ENCODE data around the gene C2CD2.

The C2CD2 gene

DNA sequence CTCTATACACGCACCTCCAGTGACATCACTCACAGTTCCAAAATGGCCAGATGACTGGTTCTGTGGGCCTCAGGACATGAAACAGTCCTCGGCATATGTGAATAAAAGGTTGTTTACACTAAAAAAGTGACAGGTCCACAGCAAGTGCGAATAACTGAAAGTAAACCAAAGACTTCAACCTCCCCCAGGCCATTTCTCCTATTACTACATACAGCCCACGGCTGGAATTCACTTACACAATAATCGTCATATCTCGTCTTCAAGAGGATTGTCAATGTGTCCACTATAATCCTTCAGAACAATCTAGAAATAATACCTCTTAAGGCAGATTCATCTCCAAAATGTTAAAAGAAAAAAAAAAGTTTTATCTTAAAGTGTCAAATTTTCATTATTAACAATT, 72.8 kb downstream of the C2CD2 start:
- no peak for DNase-seq

DNA sequence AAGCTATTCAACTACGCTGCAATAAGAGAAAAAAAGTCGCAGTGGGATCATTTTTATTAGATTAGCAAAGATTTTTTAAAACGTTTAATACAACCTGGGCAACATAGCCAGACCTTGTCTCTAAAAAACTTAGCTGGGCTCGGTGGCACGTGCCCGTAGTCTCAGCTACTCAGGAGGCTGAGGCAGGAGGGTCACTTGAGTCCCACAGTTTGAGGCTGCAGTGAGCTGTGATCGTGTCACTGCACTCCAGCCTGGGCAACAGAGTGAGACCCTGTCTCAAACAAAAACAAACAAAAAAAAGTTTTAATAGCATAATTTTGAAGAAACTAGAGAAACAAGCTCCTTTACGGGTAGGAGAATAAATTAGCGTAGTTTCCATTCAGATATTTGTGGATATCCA, 73.7 kb downstream of the C2CD2 start:
- no peak for DNase-seq

DNA sequence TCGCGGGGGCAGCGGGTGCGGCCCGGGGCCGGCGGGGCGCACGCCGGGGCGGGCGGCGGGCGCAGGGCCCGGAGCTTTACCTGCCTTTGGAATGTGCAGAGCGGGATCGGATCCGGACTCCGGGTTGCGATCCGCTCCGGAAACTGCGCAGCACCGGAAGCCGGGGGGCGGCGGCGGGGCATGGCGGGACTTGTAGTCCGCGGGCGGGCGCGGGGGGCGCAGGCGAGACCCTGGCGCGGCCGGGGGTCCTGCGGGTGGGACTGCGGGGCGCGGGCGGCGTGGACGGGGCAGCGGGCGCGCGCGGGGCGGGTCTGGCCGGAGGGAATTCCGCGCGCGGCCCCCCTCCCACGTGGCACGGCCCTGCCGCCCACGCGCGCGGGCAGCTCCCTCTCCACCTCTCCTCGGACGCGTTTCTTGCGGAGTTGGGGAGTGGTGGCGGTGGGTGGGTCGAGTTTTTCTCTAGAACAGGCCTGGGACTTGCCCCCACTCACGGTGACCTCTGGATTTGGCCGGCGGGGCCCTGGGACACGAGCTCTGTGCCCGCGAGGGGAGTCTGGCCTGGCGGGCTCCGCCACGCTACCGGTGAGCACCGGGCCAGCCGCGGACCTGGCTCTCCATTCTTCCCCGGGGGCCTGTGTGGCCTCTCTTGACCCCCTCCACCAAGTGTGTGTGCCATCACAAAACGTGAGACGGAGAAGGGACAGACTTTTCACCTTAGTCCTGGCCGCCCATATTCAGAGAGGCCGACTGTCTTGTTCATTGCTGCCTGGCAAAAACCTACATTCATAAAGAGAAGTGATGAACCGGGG, 74.4 kb downstream of the C2CD2 start, which contains the start of gene PRDM15:
TSS of gene PRDM15 (minus strand) at position 155 of the 809 bp plus-strand sequence. CDS start 18,981 bp downstream, outside the sequence.
- peak; percentile 73 for DNase-seq

DNA sequence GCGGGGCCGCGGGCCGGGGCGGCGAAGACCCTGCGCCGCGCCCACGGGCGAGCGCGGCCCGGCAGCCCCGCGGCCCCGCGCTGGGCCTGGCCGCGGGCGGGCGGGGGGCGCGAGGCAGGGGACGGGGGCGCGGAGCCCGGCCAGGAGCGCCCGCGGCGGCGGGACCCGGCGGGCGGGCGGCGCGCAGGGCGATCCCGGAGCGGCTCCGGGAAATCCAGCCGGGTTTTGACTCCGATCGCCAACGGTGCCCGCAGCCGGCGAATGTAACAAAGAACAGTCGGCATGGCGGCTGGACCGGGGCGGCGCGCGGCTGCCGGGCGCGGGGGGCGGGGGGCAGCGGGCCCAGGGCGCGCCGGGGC, 75.0 kb downstream of the C2CD2 start:
- DNase-seq: peak; percentile 73

DNA sequence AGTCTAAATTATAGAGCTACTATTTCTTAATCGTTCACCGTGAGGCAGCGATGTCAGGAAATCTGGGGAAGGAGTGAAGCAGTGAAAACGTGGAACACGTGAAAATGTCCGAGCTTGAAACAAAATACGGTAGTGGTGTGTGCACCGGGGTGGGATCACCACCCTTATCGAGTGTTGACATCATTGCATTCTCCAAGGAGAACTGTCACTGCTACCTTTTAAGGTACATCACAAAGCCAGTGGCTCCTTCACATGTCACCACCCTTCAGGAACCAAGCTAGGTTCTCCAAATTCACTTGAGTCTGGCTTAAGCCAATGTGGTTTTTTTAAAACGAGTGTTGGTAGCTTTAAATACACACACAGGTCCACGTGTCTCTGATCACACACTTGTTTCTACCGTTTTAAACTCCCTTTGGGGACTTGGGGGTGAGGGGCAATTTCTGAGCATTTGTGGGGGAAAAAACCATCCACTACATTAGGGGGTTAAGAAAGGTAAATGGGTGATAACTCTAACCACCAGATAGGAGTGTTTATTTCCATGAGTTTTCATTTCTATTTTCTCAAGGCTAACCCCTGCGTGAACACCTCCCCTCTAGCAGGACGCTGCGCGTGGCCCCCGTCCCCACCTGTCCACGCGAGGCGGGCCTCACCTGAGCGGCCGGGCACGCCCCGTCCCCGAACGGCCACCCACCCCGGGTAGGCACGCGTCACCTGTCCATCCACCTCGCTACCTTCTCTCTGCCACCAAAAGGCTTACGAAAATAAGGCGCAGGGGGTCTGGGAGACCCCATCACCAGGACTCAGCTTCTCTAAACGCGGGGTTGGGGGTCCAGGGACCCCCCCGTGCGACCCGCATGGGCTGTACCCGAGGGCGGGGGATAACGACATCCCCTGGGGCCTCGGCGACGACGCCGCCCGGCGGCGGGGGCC, 75.7 kb downstream of the C2CD2 start:
- DNase-seq: peak; percentile 24

DNA sequence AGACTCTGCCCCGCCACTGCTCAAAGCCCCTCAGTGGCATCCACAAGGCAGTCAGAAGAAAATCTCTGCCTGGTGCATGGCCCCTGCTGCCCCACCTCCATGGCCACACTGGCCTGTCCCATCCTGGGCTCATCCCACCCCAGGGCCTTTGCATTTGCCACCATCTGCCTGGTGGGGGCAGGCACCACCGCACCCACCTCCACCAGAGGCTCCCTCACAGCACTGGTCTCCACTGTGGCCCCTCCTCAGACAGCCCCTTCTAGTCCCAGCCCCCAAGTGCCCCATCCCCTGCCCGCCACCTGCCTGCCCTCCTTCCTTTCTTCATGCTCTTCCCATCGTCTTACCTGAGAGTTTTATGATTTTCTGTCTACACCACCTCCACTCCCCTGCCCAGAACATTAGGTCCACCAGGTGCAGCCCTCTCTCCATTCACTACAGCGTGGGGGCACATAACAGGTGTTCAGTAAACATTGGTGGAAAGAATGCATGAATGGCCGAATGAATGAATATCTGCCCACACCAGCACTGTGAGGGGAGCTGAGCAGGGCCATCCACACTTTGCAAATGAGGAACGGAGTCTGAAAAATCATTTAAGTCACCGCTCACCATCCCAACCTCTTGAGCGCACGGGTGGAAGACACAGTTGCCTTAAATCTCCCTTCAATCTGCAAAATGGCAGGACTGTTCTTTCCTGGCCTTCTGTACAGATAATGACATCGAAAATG, 76.7 kb downstream of the C2CD2 start:
- DNase-seq: no peak

DNA sequence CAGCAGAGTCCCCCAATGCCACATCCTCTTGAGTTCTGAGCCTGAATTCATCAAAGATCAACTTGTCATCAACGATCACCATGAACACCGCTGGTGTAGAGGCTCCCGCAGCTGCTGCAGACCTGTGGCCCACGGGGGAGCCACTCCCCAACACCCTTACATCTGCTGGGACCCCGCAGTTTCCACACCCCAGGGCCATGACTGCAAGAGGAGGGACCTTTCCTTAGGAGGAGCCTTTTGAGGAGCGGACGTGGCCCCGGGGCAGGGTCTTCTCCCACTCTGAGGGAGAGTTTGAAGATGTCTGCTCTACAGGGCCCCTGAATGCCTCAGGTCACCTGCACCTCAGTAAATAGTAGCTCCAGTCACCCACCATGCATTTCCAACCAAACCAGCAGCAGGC, 77.4 kb downstream of the C2CD2 start:
- DNase-seq: no peak

DNA sequence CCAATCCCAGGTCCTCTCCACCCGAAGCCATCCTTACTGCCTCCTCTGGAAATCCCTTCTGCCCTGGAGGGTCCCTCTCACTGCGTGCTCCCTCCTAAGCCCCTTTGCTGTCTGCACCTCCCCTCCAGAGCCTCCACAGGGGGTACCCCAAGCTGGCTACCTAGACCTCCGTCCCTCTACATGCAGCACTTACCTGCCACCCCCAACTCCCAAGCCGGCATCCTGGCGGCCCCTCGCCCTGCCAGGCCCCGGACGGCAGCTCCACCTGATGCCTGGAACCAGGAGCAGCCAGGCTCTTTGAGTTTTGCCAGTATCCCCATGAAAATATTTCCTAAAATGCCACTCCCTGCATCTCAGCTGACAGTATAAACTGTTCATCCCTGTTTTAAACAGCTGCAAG, 78.7 kb downstream of the C2CD2 start:
- DNase-seq: no peak

DNA sequence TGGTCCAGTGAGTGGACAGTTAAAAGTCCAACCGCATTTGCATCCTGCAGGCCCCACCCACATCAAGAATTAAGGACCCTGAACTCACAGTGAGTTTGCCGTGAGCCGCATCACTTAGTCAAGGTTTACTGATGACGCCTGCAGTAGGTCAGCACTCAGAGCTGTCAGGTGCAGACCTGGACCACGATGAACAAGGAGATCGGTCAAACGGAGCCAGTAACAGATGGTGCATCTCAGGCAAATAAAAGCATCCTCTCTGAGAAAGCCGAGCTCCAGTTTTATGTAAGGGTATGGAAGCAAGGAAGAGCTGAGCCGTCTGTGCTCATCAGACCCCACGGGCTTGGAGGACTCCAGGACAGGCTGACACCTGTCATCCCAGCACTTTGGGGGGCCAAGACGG, 79.2 kb downstream of the C2CD2 start:
- DNase-seq: no peak

DNA sequence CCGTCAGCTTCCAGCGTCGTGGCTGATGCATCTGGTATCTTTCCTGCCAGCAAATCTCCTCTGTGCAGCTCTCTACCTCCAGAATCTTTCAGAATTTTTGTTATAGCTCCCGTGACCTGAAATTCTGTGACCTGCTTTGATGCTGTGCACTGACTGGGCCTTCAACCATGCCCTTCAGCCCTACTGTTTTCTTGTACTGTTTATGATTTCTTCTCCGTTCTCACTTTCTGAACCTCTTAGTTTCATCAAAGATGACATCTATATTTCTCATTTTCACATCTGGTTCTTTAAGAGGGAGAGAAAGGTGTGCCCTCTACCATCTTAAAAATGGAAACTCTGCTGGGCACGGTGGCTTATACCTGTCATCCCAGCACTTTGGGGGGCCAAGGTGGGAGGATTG, 80.4 kb downstream of the C2CD2 start:
- DNase-seq: no peak

DNA sequence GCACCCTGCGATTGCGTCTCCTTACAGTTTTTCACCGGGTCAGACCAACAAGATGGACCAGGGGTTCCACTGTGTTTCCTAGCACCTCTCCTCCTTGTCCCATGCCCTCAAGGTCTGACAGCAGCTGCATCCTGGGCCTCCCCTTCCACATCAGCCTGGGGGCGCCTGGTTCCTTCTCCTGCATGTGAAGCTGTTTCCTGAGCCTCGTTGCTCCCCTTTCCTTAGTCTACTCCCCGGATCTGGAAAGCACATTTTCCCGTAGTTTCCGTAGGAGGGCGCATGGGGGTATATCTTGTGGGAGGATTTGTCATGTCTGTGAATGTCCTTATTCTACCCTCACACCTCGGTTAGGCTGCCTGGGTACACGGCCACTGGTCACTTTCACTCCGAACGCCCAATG, 80.8 kb downstream of the C2CD2 start:
- no peak for DNase-seq

DNA sequence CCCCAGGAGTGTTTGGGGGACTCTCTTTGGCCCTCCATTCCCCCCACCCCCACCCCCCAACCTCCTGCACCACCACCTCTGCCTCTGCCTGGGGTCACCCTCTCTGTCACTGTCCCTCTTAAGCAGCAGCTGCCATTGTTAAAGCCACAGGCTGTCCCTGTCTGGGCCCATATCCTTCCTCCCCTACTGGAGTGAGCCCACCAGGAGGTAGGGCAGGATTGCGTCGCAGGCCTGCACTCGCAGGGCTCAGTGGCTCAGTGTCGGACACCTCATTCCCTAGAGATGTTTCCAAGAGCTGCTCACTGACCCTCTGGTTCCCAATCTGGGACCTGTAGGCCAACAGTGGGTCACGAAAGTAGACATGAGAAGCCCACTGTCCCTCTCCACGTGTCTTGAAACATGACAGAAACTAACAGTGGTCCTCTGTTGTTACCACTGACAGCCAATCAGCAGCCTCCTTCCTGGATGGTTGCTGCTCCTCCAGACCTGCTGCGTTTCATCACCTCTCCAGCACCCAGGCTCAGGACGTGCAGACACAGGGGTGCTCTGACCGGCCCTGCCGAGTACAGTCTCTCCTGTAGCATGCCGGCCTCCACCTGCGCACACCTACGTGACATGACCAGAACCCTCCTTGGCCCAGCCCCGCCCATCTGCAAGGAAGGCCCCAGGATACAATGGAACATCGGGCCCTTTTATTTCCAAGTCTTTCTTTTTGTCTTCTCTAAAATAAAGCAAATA, 82.4 kb downstream of the C2CD2 start:
- DNase-seq: no peak

DNA sequence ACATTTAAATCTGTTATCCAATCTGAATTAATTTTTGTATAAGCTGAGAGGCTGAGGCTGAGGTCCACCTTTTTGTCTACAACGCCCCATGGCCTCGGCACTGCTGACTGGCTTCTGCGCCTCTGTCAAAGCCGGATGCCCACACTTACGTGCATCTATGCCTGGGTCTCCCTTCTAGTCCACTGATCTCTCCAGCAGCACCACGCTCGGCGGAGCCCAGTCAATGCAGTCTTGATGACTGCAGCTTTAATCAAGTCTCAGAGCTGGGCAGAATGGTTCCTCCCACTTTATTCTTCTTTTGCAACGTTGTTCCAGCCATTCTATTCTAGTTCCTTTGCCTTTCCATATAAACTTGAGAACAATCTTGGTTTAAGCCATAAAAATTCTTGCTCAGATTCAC, 84.0 kb downstream of the C2CD2 start:
- no peak for DNase-seq

DNA sequence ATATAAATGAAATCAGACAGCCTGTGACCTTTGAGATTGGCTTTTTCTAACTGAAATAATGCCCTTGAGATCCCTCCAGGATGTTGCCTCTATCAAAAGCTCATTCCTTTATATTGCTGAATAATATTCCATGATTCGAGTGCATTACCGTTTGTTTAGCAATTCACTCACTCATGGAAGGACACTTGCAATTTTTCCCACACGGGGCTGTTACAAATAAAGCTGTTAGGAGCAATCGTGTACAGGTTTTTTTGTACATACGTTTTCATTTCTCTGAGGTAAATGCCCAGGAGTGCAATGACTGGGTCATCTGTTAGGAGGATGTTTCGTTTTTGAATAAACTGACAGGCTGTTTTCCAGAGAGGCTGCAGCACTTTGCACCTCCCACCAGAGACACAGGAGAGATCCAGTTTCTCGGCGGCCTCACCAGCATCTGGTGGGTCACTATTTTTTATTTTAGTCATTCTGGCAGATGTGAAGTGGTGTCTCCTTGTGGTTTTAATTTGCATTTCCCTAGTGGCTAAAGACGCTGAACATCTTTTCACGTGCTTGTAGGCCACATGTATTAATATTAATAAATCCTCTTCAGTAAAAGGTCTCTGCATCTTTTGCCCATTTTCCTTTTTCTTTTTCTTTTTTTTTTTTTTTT, 85.6 kb downstream of the C2CD2 start:
- DNase-seq: no peak

DNA sequence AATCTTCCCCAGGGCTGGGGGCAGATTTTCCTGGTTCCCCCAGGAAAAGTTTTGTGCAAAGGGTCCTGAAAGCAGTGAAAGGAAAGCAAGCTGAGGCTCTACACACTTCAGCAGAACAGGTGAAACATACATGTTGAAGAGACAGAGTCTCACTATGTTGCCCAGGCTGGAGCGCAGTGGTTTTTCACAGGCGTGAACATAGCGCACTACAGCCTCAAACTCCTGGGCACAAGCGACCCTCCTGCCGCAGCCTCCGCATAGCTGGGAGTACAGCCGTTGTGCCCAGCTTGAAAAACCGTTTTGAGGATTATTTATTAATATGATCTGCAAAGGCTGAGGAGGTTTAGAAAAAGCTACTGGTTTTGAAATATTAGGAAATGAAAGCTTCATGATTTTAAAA, 86.5 kb downstream of the C2CD2 start:
- DNase-seq: no peak

DNA sequence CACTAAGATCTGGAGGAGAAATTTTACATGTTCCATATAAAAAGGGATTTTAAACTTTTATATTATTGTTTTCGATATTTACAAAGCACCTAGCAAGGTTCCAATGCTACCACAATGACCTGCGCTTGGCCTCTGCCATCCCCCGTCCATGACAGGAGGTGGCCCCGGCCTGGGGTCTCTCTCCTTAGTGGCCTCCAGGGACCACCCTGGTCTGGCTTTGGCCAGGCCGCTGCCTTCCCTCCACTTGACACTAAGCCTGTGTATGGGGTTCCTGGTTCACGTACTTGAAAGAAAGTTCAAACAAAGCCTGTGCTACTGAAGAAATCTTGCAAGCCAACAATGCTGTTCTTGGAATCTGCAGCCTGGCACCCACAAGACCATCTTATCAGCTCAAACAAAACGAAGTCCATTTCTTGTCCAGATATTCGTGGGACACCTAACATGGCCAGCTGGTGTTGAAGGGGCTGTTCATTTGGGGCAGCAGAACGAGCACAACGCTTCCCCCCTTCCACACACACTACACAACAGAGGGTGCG, 87.5 kb downstream of the C2CD2 start:
- no peak for DNase-seq

DNA sequence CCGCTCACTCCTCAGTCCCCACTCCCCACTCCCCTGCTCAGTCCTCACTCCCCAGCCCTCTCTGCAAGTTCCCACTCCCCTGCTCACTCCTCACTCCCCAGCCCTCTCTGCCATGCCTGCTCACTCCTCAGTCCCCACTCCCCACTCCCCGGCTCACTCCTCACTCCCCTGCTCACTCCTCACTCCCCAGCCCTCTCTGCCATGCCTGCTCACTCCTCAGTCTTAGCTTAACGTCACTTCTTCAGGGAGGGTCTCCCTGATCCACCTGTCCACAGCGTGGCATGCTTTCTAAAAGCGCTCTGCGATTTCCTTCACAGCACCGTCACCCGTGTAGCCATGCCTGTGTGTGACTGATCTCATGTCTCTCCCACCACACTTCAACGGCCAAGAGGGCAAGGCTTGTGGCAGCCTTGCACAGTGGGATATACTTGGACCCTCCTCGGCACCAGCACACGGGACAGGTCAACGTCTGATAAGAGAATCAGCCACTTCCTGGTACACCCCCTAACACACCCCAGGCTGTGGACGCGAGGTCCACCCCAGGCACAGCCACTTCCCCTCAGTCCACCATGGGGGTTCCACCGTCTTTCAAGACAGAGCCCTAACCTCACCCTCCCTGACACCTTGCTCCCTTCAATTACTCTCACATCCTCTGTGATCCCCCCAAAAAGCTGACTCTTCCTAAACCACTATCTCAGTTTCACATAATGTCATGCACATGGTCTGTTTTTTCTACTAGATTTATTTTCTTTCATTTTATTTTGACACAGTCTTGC, 88.6 kb downstream of the C2CD2 start:
- DNase-seq: no peak

DNA sequence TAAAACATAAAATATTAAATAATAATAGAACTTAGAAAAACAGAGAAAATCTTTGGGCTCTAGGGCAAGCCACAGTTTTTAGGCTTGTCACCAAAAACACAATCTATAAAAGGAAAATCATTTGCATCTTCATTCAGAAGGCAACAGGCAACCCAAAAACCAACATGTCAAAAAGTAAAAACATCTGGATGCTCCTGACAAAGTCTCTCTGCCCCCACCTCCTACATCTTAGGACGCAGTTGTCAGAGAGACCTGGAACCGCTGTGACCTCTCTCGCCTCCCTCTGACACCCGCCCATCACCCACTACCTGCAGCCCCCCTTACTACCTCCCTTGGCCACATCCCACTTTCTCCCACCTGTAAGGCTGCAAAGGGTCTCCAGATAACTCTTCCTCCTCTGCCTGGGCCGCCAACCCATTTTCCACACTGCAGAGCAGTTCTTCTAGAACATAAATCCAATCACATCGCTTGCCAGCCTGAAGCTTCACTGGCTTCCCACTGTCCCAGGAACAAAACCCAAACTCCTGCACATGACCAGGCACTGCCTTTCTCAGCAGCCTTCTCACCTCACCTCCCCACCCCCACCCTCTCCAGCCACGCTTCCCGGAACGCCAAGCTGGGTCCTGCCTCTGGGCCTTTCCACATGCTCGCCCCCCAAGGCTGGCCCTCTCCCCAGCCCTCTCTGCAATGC, 89.4 kb downstream of the C2CD2 start:
- DNase-seq: no peak

DNA sequence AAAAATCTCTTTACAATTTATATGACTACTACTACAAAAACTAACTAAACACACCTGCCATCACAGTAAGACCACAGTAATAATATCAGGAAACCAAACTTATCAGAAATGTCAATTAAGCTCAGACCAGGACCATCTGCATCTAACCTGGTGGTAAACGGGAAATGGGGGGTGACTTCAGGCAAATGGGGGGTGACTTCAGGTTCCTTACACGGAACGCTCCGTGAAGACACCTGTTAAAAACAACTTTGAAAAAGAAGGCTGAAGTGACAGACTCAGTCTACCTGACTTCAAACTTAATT, 90.4 kb downstream of the C2CD2 start:
- DNase-seq: no peak

DNA sequence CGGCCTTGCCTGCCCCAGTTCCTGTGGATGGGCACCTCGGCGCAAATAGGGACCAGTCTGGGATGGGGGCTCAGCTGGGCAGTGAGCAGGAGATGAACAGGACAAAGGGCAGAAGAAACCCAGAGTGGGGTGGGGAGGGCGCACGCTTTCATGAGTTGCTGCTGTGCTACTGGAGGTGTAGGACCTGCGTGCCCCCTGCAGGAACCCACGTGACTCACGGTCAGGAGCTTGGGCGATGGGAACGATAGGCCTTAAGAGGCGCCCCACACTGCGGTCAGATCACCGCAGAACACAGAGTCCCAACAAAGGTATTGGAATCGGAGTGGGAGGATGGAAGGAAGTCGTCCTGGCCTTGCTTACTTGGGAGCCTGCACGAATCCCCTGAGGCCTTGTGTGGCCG, 91.8 kb downstream of the C2CD2 start:
- no peak for DNase-seq

DNA sequence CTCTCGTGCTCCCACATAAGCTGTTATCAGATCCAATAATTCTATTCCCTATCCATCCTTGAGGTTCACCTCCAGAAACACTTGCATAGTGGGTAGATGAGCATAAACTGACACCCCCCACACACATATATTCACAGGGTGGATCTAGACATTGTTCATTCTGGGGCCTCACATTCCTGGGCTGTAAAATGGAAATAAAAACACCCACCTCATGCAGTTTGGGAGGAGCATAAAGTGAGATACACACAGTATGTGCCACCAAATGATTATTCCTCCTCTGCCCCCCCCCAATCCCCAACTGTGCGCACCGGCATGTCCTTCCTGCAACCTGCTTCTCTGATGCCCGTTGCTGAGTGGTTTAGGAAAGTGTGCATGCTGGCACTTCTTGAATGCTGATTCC, 92.6 kb downstream of the C2CD2 start:
- no peak for DNase-seq
